HepG2 (cell line): Measurements from ENCODE around the gene ZNF839. TPM values are rescaled to one million over a fixed set of nuclear protein-coding genes. Genes with fewer than 3 reads are reported as not detected.

Experiments used
- ATAC-seq: fragments of 200-7000 bp; cut with Tn5 transposase; 3 replicates; pipeline ENCODE4 v1.9.1; 2020; ENCODE audit warnings: mild to moderate bottlenecking, moderate library complexity
- BruUV-seq: library from RNA; stranded (reverse); fragments of 400-500 nt; replicated peaks from 2 replicates; lab custom pipeline; 2021; lab: Mats Ljungman, UMichigan
- CTCF ChIA-PET: fragments of 300-600 bp; formaldehyde crosslinking; extraction: SDS; loops from one replicate; lab custom pipeline; 2021; ENCODE audit warnings: low total read pairs, inconsistent platforms, low intra/inter-chr PET ratio; lab: Yijun Ruan, JAX
- POLR2A ChIA-PET: fragments of 350-600 bp; sonication (Branson Sonifier 250); formaldehyde crosslinking; loops from one replicate; lab custom pipeline; 2020; ENCODE audit warnings: antibody characterized with exemption, inconsistent platforms; lab: Yijun Ruan, JAX
- DNase-seq: peaks from one replicate; pipeline ENCODE4 v3.0.0-alpha.2; 2015; ENCODE audit warnings: low spot score
- FAIRE-seq: peaks from 3 replicates; lab custom pipeline; 2011; peaks lifted over from hg19 to GRCh38; lab: Jason Lieb, UNC
- H2AFZ ChIP-seq: one replicate; pipeline ENCODE4 v1.6.1; 2011; ENCODE audit warnings: low read length, inconsistent platforms
- H3K27ac ChIP-seq: fragments of 300-600 bp; 3 replicates; pipeline ENCODE4 v1.8.0; 2011; ENCODE audit warnings: mixed run types, mild to moderate bottlenecking, mixed read lengths, low read length, inconsistent platforms; ENCODE audit not compliant: insufficient read depth; ENCODE audit errors: extremely low read length
- H3K27me3 ChIP-seq, 2 experiments: fragments of 200-600 bp in 1 of 2; 2 replicates in 1 of 2; 3 replicates in 1 of 2; pipeline versions ENCODE4 v1.6.0 to v1.8.0; 2011; ENCODE audit warnings: low read length in 2 of 2, mild to moderate bottlenecking in 2 of 2, moderate library complexity in 2 of 2, inconsistent platforms in 1 of 2; ENCODE audit not compliant: insufficient read depth in 2 of 2, control insufficient read depth in 1 of 2
- H3K36me3 ChIP-seq, 2 experiments: fragments of 200-600 bp in 1 of 2; replicated peaks in 1 of 2; 2 replicates in 1 of 2; 3 replicates in 1 of 2; pipeline versions ENCODE4 v1.5.1 to v1.8.0; 2011; ENCODE audit warnings: low read length in 2 of 2, inconsistent platforms in 1 of 2; ENCODE audit not compliant: insufficient read depth in 2 of 2, control insufficient read depth in 1 of 2
- H3K4me1 ChIP-seq: 2 replicates; pipeline ENCODE4 v1.5.1; 2012; ENCODE audit warnings: low read length, inconsistent platforms; ENCODE audit not compliant: insufficient read depth
- H3K4me2 ChIP-seq: 2 replicates; pipeline ENCODE4 v1.6.0; 2011; ENCODE audit warnings: low read depth, low read length, inconsistent platforms
- H3K4me3 ChIP-seq, 3 experiments: fragments of 200-600 bp in 1 of 3; sonication (generic), shearing (Covaris generic) in 1 of 3; replicated peaks in 1 of 3; 2 replicates each; pipeline ENCODE4 v1.5.1; 2011 to 2016; ENCODE audit warnings: low read length in 3 of 3, inconsistent platforms in 2 of 3, low read depth in 2 of 3, mild to moderate bottlenecking in 2 of 3, control low read depth in 1 of 3, mixed read lengths in 1 of 3; ENCODE audit not compliant: insufficient read depth in 1 of 3
- H3K79me2 ChIP-seq: one replicate; pipeline ENCODE4 v1.6.1; 2011; ENCODE audit warnings: low read length, inconsistent platforms; ENCODE audit not compliant: insufficient read depth
- H3K9ac ChIP-seq: 2 replicates; pipeline ENCODE4 v1.6.0; 2011; ENCODE audit warnings: mild to moderate bottlenecking, low read depth, low read length, inconsistent platforms; ENCODE audit not compliant: insufficient read depth
- H3K9me3 ChIP-seq: 2 replicates; pipeline ENCODE4 v1.5.1; 2012; ENCODE audit warnings: mild to moderate bottlenecking, low read length
- H4K20me1 ChIP-seq: 2 replicates; pipeline ENCODE4 v1.6.0; 2011; ENCODE audit warnings: inconsistent platforms, mild to moderate bottlenecking, low read length, moderate library complexity; ENCODE audit not compliant: insufficient read depth
- EHMT2 ChIP-seq: fragments of 200-600 bp; sonication (generic); IDR thresholded peaks from 2 replicates; pipeline ENCODE4 v1.7.0; 2017; ENCODE audit warnings: antibody characterized with exemption, low read depth, low read length, borderline replicate concordance
- ETV5 ChIP-seq: IDR thresholded peaks from 2 replicates; pipeline ENCODE4 v1.6.1; 2018; ENCODE audit warnings: missing biosample characterization, missing genetic modification reagents, inconsistent platforms, borderline replicate concordance
- REPIN1 ChIP-seq: sonication (generic); formaldehyde crosslinking; IDR thresholded peaks from 2 replicates; pipeline ENCODE4 v1.8.0; 2022; ENCODE audit warnings: missing genetic modification reagents, low read depth, mild to moderate bottlenecking, borderline replicate concordance
- RFX3 ChIP-seq: IDR thresholded peaks from 2 replicates; pipeline ENCODE4 v1.6.1; 2016; ENCODE audit warnings: missing biosample characterization, missing genetic modification reagents
- TOE1 ChIP-seq: sonication (generic); formaldehyde crosslinking; IDR thresholded peaks from 2 replicates; pipeline ENCODE4 v1.4.0; 2020; ENCODE audit warnings: mild to moderate bottlenecking, missing genetic modification reagents
- ZBTB1 ChIP-seq: sonication (generic); formaldehyde crosslinking; IDR thresholded peaks from 2 replicates; pipeline ENCODE4 v1.4.0; 2020; ENCODE audit warnings: missing genetic modification reagents, borderline replicate concordance
- ZBTB21 ChIP-seq: sonication (generic); formaldehyde crosslinking; IDR thresholded peaks from 2 replicates; pipeline ENCODE4 v1.4.0; 2020; ENCODE audit warnings: missing genetic modification reagents
- ZBTB8A ChIP-seq: sonication (generic); formaldehyde crosslinking; IDR thresholded peaks from 2 replicates; pipeline ENCODE4 v1.4.0; 2020; ENCODE audit warnings: mild to moderate bottlenecking, low read depth, missing genetic modification reagents, borderline replicate concordance
- ZC3H13 ChIP-seq: sonication (generic); formaldehyde crosslinking; IDR thresholded peaks from 2 replicates; pipeline ENCODE4 v1.8.1; 2023; ENCODE audit warnings: mild to moderate bottlenecking, missing genetic modification reagents, moderate library complexity
- ZNF124 ChIP-seq: sonication (generic); formaldehyde crosslinking; IDR thresholded peaks from 2 replicates; pipeline ENCODE4 v1.4.0; 2020; ENCODE audit warnings: missing genetic modification reagents
- ZNF260 ChIP-seq: sonication (generic); formaldehyde crosslinking; IDR thresholded peaks from 2 replicates; pipeline ENCODE4 v1.4.0; 2020; ENCODE audit warnings: missing genetic modification reagents, low read depth, mild to moderate bottlenecking, borderline replicate concordance
- ZNF546 ChIP-seq: sonication (generic); formaldehyde crosslinking; conservative IDR thresholded peaks from 2 replicates; pipeline ENCODE4 v1.8.1; 2023; ENCODE audit warnings: mild to moderate bottlenecking, missing genetic modification reagents
- ZNF577 ChIP-seq: sonication (generic); formaldehyde crosslinking; IDR thresholded peaks from 2 replicates; pipeline ENCODE4 v1.4.0; 2020; ENCODE audit warnings: mild to moderate bottlenecking, low read depth, missing genetic modification reagents, borderline replicate concordance
- ZNF678 ChIP-seq: sonication (generic); formaldehyde crosslinking; IDR thresholded peaks from 2 replicates; pipeline ENCODE4 v1.4.0; 2020; ENCODE audit warnings: mild to moderate bottlenecking, missing genetic modification reagents
- whole genome bisulfite sequencing: methylation state at CpG from one replicate; pipeline ENCODE4 v1.1.6; 2017; ENCODE audit warnings: low lambda C conversion rate; 5-methylcytosine and 5-hydroxymethylcytosine counted together
- in situ Hi-C: cut with HindIII; loops from 2 replicates; pipeline ENCODE4 v1.10.0; 2017; ENCODE audit warnings: low pct_unique_long_range_greater_than_20kb; ENCODE audit not compliant: extremely low pct_ligation_motif_present
- intact Hi-C: fragments of 100-400 bp; cut with micrococcal nuclease; formaldehyde crosslinking; loops from one replicate; pipeline ENCODE4 v1.10.0; 2022; ENCODE audit not compliant: unreplicated experiment
- polyA plus RNA-seq, 8 experiments: library from polyadenylated mRNA; depleted of rRNA in 3 of 8; stranded (reverse) in 7 of 8; unstranded in 1 of 8; fragments of >200 nt; fragmentation: Illumina TruSeq in 4 of 8; extraction: Trizol in 4 of 8; gene quantifications; 2 replicates each; pipeline versions ENCODE4 v1.2.1 to v1.2.3, GENCODE V29; 2011 to 2016; ENCODE audit warnings: low read depth in 4 of 8, missing spikeins in 1 of 8, mixed read lengths in 1 of 8; ENCODE audit not compliant: insufficient read depth in 1 of 8
- total RNA-seq, 5 experiments: library from RNA; depleted of rRNA; stranded (reverse); fragments of >200 nt; fragmentation: Illumina TruSeq; extraction: Trizol; gene quantifications; 2 replicates each; pipeline ENCODE4 v1.2.3, GENCODE V29; 2016; ENCODE audit warnings: low read depth in 1 of 5
- TF ChIP-seq, protein P1 (sequence below): sonication (generic); formaldehyde crosslinking; IDR thresholded peaks from 2 replicates; pipeline ENCODE4 v1.5.1; 2020; ENCODE audit warnings: mild to moderate bottlenecking, missing genetic modification reagents, borderline replicate concordance
- TF ChIP-seq, protein P2 (sequence below): sonication (generic); formaldehyde crosslinking; IDR thresholded peaks from 2 replicates; pipeline ENCODE4 v1.8.1; 2023; ENCODE audit warnings: mild to moderate bottlenecking, missing genetic modification reagents

Gene ZNF839
- total and polyA plus RNA-seq, 2 of the 13 experiments (the other 11 are each of a cell fraction or from before 2014, with no cell fraction given) = 11.1 to 12.8 TPM

DNA sequence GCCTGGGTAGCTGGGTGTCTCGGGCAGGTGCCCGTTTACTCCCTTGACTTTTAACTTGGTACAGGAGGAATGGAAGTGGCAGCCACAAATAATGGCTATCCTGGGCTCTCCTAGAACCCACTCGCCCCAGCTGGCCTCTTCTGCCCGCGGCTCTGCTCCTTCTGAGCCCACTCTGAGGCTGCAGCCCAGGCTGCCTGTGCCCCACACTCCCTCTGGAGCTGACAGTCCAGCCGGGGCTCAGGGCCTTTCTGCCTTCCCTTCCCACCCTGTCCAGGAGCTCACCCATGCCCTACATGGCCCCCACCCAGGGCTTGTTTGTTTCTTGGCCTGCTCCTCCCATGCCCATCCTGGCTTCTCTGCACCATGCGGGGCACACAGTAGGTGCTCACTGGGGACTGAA is 15.6 kb downstream of the ZNF839 start:
- DNase-seq (no peak), ATAC-seq (no peak; the same call in 2 of the 3 replicates), FAIRE-seq (no peak)
- Histone ChIP-seq H2AFZ (no peak overlapping the region), H3K36me3 (peaks cover 14 to 39% of the 10 kb centered on the region in 2 experiments; a peak in 3 of 5 replicates), H3K9ac (no peak overlapping the region), H3K4me3 (no peak overlapping the region), H3K4me1 (no peaks in the 10 kb centered on the region), H3K9me3 (no peaks in the 10 kb centered on the region), H3K27ac (no peak overlapping the region), H4K20me1 (no peaks in the 10 kb centered on the region), H3K4me2 (no peak overlapping the region), H3K27me3 (no peaks in the 10 kb centered on the region), H3K79me2 (no peaks in the 10 kb centered on the region)
- intact Hi-C loops = no loop called here
- POLR2A ChIA-PET = interaction anchor here (1.5 kb wide), 1 partner anchor 14 kb away, joined by 4 read pairs; no protein-coding TSS in a partner anchor
- 98% methylated on average over 5 of the region's 7 CpGs for WGBS
- TF ChIP-seq, protein P1, sequence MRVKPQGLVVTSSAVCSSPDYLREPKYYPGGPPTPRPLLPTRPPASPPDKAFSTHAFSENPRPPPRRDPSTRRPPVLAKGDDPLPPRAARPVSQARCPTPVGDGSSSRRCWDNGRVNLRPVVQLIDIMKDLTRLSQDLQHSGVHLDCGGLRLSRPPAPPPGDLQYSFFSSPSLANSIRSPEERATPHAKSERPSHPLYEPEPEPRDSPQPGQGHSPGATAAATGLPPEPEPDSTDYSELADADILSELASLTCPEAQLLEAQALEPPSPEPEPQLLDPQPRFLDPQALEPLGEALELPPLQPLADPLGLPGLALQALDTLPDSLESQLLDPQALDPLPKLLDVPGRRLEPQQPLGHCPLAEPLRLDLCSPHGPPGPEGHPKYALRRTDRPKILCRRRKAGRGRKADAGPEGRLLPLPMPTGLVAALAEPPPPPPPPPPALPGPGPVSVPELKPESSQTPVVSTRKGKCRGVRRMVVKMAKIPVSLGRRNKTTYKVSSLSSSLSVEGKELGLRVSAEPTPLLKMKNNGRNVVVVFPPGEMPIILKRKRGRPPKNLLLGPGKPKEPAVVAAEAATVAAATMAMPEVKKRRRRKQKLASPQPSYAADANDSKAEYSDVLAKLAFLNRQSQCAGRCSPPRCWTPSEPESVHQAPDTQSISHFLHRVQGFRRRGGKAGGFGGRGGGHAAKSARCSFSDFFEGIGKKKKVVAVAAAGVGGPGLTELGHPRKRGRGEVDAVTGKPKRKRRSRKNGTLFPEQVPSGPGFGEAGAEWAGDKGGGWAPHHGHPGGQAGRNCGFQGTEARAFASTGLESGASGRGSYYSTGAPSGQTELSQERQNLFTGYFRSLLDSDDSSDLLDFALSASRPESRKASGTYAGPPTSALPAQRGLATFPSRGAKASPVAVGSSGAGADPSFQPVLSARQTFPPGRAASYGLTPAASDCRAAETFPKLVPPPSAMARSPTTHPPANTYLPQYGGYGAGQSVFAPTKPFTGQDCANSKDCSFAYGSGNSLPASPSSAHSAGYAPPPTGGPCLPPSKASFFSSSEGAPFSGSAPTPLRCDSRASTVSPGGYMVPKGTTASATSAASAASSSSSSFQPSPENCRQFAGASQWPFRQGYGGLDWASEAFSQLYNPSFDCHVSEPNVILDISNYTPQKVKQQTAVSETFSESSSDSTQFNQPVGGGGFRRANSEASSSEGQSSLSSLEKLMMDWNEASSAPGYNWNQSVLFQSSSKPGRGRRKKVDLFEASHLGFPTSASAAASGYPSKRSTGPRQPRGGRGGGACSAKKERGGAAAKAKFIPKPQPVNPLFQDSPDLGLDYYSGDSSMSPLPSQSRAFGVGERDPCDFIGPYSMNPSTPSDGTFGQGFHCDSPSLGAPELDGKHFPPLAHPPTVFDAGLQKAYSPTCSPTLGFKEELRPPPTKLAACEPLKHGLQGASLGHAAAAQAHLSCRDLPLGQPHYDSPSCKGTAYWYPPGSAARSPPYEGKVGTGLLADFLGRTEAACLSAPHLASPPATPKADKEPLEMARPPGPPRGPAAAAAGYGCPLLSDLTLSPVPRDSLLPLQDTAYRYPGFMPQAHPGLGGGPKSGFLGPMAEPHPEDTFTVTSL (CRISPR knock-in tag) = no peak
- TF ChIP-seq ZBTB21 (CRISPR knock-in tag) (no peak), RFX3 (no peak), ZNF260 (no peak), ZBTB8A (CRISPR knock-in tag) (no peak), ZNF678 (CRISPR knock-in tag) (no peak), ETV5 (CRISPR knock-in tag) (no peak), EHMT2 (no peak), ZNF124 (CRISPR knock-in tag) (no peak), REPIN1 (no peak), ZNF546 (CRISPR knock-in tag) (no peak), ZBTB1 (no peak), ZNF577 (no peak), ZC3H13 (CRISPR knock-in tag) (no peak), TOE1 (CRISPR knock-in tag) (no peak)
- TF ChIP-seq, protein P2, sequence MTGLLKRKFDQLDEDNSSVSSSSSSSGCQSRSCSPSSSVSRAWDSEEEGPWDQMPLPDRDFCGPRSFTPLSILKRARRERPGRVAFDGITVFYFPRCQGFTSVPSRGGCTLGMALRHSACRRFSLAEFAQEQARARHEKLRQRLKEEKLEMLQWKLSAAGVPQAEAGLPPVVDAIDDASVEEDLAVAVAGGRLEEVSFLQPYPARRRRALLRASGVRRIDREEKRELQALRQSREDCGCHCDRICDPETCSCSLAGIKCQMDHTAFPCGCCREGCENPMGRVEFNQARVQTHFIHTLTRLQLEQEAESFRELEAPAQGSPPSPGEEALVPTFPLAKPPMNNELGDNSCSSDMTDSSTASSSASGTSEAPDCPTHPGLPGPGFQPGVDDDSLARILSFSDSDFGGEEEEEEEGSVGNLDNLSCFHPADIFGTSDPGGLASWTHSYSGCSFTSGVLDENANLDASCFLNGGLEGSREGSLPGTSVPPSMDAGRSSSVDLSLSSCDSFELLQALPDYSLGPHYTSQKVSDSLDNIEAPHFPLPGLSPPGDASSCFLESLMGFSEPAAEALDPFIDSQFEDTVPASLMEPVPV (CRISPR knock-in tag) = no peak
- no TSS peak for BruUV-seq
- CTCF ChIA-PET = no interaction called here
- in situ Hi-C loops = no loop called here
